ENCODE measurements around the gene ZFP36L2.
"Not testable (repeated sequence)": the region's sequence is repeated elsewhere in the genome, so short reads cannot be mapped to it uniquely, and the experiment has no call there.

The ZFP36L2 gene

DNA sequence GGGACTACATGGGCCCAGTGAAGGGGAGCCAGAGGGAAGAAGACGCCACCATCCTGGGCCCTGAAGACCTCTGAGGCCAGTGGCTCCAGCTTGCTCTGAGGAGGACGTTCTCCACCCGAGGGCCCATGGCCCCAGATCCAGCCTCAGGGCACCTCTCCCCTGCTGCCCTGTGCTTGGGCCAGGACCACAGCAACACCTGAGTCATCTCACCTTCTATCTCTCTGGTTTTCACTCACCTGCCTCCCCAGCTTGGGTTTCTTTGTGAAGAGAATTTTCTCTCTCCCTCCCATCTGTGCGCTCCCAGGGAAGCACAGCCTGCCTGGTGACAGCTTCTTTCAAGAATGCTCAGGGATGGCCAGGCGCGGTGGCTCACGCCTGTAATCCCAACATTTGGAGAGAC is 19.8 kb downstream of the ZFP36L2 start:
- DNase-seq = no peak

DNA sequence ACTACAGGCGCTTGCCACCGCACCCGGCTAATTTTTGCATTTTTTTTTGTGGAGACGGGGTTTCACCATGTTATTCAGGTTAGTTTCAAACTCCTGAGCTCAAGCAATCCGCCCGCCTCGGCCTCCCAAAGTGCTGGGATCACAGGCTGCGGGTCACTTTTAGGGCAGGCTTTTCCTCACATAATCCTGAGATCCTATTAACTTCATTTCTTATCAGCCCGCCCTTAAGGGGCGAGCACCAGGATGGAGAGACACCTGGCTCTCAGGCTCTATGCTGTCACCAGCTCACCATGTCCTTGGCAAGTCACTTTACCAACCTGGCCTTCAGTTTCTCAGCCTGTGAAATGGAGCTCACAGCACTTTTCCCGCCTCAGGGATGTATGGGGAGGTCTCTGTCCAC is 23.0 kb downstream of the ZFP36L2 start:
- DNase-seq = no peak

DNA sequence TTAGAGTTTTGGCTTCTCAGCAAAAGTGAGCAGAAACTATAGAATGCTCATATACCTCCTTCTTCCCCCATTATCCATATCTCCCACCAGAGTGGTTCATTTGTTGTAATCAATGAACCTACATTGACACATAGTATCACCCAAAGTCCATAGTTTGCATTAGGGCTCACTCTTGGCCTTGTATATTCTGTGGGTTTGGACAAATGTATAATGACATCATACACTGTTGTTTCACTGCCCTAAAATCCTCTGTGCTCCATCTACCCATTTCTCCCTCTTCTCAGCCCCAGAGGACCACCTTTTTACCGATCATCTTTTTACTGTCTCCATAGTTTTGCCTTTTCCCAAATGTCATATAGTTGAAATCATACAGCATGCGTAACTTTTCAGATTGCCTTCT is 24.1 kb downstream of the ZFP36L2 start:
- DNase-seq = no peak

DNA sequence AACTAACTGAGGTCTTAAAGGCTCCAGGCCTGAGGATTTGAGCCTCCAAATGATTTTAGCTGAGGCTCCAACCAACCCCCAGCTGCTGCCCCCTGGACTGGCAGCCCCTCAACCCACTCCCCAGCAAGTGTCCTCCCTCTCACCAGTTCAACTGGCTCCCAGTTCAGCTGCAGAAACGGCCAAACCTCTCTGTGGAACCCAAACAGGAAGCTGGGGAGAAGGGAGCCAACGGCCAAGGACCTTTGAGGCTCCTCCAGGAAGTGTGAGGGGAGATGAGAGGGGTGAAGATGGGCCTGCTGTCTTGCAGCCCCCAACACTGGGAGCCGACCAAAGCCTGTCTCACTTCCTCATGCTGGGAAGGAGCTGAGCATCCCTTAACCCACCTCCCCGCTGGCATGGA is 24.9 kb downstream of the ZFP36L2 start:
- no peak for DNase-seq

DNA sequence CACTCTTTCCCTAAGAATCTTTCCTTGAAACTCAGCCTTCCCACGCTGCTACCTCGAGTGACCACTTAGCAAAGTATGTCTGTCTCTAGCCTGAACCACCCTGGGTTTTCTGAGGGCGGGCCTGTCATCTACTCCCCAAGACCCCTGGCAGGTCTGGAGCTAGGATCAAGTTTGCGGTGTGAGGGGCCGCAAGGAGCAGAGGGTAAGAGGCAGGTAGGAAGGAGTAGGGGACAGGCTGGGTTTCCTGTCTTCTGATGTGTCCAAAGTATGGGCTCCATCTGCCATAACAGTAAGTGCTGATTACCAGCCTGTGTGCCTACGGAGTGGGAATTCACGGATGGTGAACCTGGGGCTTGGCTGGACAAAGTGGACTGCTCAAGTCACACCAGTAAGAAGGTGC is 25.4 kb downstream of the ZFP36L2 start:
- DNase-seq = no peak

DNA sequence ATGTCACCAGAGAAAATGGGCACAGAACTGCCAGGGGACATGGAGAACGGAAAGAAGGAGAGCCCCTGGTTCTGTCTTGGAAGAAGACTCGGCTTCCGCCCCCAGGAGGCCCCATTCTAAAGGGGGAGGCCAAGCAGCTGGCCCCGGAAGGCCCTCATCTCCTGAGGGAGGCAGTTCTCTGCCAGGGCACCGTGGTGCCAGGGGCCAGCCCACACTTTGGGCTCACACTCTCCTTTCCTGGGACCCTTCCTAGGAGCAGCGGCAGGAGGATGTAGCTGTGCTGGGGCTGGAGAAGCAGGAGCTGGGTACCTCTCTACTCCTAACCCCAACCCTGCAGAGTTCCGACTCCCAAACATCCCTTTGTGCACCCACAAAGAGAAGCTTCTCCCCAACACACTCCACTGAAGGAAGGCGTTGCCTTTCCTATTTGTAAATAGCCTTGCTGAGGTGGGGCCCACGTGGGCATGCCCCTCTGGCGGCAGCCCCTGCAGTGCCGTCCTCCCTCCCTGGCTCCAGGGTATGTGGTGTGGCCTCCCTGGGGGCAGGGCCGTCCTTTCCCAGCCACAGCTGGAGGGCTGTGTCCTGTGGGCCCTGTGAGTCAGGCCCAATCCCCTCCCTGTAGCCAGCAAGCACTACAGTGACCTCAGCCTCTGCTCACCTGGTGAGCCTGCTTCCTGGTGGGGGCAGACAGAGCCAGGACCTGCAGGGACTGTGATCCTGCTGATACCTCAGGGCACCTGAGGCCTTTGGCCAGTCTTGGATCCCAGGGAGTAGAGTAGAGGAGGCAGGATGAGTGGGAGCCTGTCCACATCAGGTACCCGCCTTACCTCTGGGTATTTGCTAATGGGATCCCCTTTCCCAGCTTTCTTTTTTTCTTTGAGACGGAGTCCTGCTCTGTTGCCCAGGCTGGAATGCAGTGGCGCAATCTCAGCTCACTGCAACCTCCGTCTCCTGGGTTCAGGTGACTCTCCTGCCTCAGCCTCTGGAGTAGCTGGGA is 26.6 kb downstream of the ZFP36L2 start:
- DNase-seq = no peak

DNA sequence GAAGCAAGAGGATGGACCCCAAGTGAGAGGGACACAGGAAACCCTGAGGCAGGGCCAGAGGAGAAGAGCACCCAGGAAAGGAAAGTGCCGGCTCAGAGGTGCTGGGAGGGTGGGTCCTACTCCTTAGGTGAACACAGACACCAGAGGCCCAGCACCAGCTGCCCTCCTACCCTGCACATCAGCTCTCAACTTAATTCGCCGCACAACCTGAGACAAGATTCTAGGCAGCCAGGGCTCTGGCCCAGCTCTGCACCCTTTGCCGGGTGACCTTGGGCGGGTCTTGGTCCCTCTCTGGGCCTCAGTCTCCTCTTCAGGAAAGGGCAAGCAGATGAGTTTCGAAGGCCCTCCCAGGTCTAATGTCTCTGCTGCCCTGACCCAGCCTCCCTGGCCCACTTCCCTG is 28.1 kb downstream of the ZFP36L2 start:
- no peak for DNase-seq

DNA sequence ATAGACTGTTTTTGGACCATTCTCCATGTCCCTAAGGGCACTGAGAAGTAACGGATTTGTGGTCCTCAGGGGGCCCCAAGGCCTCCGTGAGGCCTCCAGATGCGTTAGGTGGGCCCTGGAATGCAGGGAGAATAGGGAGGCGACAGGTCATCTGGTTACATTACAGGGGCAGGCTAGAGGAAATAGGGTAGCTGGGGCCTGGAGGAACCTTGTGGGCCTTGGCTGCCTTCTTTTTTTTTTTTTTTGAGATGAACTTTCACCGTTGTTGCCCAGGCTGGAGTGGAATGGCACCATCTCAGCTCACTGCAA is 28.9 kb downstream of the ZFP36L2 start:
- no peak for DNase-seq

DNA sequence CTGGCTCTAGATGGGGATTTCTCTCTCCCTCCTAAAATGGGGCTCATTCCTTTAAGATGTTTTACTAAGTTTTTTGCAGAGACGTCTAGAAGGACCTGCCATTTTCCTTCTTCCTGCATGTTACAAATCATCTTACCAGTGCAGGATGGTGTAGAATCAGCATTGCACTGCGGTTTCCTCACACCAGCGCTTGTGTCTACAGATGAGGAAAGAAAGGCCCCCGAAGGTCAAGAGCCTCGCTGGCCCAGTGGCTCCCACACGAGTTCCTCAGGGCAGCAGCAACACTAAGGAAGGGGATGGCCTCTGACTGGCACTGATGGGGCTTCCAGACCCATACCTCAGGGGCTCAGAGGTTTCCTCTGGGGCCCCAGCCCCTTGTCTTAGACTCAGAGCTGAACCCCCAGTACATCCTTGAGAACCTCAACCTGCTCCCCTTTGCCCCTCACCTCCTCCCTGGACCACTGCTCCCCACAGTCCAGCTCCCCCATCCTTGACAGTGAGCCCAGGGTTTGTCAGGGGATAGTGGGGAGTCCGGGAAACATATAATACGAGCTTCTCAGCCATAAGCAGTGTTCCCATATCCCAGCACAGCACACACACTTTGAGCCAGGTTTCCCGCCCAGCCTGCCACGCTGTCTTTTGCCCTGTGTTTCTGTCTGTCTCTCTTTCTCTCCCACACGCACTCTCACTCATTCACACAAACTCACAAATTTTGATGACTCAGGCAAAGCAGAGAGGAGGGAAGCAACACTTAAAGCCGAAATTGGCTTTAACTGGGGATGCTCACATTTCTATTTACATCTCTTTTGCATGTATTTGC is 29.4 kb downstream of the ZFP36L2 start:
- no peak for DNase-seq

DNA sequence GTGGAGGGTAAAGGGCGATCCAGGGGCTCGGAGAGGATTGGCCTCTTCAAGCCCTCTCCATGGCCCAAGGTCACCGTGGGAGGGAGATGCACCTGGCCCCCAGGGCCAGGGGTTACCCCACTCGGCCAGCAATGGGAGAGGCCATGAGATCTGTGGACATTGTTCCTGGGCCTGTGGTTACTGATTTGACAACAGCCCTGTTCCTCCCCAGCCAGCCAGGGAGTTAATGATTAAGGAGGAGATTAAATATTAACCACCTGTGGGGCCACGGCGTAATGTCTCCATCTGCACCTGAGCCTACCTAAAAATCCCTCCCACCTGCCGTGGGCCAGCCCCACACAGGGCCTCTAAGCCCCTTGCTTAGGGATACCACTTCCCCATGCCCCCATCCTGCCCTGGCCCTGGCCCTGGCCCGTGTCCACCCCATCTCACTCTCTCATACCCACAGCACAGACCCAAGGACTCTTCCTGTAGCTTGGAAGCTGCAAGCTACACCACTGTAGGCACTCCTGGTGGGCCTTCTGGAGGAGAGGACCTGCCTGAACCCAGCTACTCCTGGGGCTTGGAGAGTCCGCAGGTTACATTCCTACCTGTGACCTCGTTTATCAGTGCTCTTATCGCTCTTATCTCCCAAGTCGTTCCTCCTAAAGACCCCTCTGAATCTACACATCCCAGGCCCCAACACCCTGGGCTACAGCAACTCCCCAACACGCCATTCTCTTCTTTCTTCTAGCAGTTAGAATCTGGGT is 32.1 kb downstream of the ZFP36L2 start:
- no peak for DNase-seq

DNA sequence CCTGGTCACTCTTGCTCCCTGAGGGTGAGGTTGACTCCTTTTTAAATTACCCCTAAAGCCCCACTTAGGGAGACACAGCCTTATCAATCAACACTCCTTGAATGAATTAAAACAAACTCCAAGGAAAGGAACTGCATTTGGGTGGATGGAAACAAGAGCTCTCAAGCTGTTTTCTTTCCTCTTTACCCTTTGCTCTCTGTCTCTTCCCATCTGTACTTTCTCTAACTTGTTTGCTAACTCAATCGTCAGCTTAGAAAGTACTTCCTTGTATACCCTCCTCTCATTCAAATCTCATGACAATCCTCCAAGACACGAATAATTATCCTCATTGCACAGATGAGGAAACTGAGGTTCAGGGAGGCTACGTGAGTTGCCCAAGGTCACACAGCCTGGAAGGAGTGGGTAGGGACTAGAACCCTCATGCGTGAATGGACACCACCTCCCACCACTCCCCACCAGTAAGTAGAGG is 32.7 kb downstream of the ZFP36L2 start:
- DNase-seq = no peak

DNA sequence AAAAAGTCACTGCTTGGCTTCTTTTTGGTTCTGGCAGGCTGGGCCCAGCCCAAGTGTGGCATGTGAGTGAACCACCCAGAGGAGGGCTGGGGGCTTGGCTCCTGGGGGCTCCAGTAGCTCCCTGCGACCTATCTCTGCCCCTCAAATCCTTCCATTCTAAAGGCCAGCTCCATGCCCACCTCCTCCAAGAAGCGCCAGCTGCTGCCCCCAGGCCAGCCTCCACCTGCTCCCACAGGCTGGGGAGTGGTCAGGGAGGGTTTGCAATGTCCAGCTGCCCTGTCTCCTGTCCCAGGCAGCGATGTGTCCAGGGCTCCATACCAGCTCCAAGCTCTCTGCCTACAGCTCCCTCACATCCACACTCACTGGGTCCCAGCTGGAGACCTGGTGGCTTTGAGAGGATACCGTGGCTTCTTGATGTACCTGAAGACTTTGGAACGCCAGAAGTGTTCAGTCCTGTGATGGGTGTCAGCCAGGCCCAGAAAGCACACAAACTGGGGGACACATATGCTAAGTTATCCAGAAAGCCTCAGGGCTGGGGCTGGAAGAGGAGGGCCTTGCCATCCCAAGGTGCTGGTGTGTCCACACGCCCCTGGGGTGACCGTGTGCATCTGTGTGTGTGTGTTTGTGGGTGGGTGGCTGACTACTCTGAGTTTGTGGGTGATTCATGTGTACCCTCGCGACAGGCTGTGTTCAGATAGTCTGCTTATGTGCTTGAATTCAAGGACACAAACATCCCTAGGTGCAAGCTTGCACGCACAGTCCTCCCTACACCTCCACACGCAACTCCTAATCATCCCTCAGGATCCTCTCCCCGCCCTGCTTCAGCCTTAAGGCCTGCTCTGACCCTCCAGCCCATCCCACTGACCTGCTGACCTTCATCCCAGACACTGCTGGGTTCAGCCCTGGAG is 33.4 kb downstream of the ZFP36L2 start:
- no peak for DNase-seq

DNA sequence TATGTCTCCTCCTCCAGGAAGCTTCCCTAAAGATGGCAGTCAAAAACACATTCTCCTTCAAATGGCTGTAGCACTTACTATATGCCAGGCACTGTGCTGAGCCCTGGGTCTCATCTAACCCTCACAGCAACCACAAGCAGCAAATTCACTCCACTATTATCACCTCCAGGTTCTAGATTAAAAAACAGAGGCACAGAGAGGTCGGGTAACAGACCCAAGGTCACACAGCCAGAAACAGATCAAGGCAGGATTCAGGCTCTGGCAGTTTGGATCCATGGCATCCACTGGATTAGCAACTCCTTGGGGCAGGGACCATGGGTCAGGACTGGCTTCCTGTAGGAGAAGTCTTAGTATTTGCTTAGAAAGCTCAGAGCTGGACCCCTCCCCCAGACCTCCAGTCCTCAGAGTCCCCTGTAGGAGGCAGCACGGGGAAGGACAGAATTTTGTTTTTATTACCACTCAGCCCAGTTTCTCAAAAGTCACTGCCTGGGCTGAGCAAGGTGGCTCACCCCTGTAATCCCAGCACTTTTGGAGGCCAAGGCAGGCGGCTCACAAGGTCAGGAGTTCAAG is 34.4 kb downstream of the ZFP36L2 start:
- no peak for DNase-seq

DNA sequence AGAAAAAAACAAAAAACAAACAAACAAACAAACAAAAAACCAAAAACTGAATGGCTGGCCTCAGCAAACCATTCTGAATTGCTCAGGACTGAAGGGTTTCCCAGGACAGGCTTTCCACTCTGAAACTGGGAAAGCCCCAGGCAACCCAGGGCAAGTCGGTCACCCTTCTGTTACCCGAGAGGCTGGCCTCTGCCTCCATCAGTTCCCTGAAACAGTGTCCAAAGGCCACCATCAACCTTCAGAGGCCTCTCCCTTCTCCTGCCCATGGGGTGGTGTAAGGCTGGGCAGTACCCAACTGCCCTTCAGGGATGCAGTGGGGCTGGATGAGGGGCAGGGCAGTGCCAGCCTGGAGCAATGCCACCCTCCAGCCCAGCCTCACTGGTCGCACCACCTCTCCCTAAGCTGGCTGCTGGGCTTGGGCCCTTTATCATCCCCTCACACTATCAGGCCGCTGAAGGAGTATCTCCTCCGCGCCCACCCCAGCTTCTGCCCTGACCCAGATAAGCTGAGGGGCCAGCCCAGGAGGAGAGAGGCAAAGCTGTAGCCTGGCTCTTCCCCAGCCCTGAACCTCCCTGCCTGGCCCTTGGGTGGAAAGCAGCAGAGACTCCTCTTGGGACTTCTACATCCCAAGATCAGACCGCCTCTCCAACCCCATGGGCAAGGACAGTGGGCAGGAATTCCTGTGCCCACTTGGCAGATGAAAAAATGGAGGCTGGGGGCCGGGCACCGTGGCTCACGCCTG is 35.9 kb downstream of the ZFP36L2 start:
- DNase-seq = no peak

DNA sequence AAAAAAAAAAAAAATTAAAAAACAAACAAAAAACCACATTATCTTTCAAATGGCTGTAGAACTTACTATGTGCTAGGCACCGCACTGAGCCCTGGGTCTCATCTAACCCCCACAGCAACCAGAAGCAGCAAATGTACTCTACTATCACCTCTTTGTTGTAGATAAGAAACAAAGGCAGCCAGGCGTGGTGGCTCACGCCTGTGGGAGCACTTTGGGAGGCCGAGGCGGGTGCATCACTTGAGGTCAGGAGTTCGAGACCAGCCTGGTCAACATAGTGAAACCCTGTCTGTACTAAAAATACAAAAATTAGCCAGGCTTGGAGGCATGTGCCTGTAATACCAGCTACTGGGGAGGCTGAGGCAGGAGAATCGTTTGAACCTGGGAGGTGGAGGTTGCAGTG is 36.5 kb downstream of the ZFP36L2 start:
- DNase-seq = not testable (repeated sequence)

DNA sequence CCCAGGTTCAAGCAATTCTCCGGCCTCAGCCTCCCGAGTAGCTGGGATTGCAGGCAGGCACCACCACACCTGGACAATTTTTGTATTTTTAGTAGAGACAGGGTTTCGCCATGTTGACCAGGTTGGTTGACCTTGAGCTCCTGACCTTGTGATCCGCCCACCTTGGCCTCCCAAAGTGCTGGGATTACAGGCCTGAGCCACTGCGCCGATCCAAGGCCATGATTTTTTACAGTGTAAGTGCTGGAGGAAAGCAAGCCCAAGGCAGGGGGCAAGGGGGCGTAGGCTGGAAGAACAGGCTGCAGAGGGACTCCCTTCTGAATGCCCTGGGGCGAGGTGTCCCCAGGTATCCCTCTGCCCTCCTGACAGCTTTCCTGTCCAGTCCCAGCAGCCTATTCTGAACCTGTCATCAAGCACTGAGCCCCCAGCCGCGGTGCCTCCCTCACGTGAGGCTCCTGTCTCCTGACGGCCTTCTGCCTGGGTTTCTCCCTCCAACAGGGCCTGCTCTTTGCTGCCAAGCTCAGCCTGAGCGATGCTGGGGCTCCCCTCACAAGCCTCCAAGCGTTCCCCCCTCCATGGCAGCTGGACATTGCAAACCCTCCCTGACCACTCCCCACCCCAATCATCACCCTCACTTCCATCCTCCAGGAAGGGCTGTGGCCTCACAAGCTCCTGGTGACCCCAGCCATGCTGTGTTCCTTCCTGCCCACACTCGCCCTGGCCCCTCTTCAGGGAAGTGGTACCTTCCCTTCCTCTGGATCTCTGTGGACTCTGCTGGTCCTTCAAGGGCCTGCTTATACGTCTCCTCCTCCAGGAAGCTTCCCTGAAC is 37.6 kb downstream of the ZFP36L2 start:
- DNase-seq = no peak

DNA sequence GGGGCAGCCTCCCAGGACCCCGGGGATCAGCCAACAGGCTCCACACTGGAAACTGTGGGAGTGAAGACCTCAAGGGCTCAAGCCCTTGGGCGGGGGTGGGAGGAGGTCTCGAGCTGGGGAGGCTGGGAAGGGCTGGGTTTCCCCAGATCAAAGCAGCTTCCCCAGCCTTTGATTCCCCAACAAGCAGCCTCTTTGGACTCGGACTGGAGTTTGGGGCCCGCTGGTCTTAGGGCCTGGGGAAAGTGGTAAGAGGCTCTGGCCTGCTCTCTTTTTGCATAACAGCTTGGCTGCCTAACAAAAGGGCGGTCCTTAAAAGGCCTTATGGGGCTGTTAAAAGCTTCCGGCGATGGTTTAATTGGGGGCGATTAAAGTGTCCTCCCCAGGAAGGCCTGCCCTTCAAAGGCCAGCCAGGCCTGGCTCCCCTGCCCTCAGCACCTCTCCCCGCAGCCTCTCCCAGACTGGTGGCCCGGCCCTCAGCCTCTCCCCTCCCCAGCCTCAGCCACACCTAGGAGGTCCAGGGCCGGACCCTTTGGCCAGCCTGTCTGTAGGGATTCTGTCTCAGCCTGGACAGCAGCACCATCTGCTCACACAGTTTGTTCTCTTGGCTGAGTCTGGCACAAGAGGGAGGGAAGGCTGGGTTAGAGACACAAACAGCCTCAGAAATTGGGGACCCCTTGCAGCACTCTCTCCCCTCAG is 39.6 kb downstream of the ZFP36L2 start:
- DNase-seq = no peak

DNA sequence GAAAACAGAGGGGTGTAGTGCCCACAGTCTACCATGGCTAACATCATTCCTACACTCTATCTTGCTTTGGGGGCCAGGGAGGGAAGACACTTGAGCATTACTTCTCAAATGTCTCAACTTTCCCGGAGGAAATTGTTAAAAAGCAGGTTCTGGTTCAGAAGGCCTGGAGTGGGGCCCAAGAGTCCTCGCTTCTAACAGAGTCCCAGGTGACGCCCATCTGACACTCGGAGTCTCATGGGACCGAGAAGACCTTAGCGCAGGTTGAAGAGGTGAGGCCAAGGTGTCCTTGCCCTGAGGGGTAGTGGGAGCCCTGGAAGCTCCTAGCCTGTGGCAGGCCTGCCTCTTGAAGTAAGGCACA is 40.1 kb downstream of the ZFP36L2 start:
- DNase-seq = no peak

DNA sequence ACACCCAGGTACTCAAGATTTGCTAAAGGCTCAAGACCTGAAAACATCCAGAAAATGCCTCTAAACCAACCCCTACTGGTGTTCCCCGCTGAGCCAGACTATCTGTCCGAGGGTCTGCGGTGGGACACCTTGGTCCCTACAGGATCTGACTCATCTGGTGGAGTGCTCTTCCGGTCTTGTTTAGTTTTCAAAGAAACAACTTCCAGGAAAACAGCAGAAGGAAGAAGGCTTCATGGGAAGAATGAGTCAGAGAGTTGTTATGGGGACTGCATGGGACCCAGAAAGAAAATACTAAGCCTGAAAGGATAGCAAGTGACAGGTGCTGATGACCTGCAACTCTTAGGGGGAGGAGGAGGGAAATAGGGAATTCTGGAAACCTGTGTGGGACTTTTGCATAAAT is 41.3 kb downstream of the ZFP36L2 start:
- DNase-seq = no peak
